Cardiac septum (tissue), 1 donor: ENCODE measurements around the gene CACNA2D4. TPM values are rescaled to one million over a fixed set of nuclear protein-coding genes. Genes with fewer than 3 reads are reported as not detected.
"Not testable (repeated sequence)": the region's sequence is repeated elsewhere in the genome, so short reads cannot be mapped to it uniquely, and the experiment has no call there.

Experiments
- DNase-seq: peaks from one replicate; pipeline ENCODE4 v3.0.0-alpha.2; 2020; ENCODE audit warnings: low spot score
- intact Hi-C: fragments of 100-400 bp; cut with DNase I; formaldehyde crosslinking; loops from one replicate; pipeline ENCODE4 v1.14.0; 2022
- total RNA-seq: library from RNA; stranded (reverse); fragmentation: NEBNext Ultra II Directional; extraction: Animal tissue kit (Norgen Biotek cat#: 25700); gene quantifications from one replicate; pipeline ENCODE4 v1.2.1, GENCODE V29; 2021
- donor health status: DM: no; HTN: no; CAD: no.

Gene CACNA2D4
- total RNA-seq, 1 donor from 2014 or later: 0.89 TPM

DNA sequence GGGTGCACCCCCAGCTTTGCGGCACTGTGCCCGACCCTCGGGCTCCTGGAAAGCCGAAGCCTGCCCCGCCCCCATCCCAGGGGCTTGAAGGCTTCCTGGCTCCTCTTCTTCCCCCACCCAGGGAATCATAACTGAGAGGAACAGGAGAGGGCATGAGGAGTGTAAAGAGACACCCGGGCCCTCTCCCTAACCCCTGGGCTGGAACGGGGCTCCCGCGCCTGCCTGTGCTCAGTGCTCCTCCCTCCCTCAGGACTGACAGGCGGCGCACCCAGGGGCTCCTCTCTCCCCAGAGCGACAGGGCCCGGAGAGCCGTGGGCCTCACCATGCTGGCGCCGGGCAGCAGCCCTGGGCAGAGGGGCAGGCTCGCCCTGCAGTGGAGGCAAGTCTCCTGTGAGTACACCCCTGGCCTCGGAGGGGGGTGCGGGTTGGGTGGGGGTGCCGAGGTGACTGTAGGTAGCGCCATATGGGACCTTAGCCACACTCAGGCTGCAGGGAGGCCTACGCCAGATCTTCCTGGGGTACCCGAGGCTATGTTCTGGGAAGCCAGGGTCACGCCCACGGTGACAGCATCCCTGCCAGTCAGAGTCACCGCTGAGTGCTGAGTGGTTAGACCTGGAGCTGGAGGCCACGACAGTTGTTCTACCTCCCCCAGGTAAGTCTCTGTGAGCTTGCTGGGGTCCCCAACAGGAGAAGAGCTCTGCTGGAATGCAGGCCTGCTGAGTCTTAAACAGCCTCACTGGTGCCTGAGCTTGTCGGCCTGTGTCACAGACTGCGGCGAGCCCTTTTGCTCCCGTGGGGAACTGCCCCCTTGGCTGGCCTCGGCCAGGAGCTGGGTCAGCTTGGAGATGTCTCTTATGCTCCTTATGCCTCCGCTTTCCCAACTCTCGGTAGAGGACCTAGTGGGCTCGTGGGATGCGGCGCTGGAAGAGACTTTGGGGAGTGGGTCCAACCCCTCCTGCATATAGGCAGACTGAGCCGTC, 90.3 kb downstream of the CACNA2D4 start:
- DNase-seq: no peak
- intact Hi-C loops: no loop called here

DNA sequence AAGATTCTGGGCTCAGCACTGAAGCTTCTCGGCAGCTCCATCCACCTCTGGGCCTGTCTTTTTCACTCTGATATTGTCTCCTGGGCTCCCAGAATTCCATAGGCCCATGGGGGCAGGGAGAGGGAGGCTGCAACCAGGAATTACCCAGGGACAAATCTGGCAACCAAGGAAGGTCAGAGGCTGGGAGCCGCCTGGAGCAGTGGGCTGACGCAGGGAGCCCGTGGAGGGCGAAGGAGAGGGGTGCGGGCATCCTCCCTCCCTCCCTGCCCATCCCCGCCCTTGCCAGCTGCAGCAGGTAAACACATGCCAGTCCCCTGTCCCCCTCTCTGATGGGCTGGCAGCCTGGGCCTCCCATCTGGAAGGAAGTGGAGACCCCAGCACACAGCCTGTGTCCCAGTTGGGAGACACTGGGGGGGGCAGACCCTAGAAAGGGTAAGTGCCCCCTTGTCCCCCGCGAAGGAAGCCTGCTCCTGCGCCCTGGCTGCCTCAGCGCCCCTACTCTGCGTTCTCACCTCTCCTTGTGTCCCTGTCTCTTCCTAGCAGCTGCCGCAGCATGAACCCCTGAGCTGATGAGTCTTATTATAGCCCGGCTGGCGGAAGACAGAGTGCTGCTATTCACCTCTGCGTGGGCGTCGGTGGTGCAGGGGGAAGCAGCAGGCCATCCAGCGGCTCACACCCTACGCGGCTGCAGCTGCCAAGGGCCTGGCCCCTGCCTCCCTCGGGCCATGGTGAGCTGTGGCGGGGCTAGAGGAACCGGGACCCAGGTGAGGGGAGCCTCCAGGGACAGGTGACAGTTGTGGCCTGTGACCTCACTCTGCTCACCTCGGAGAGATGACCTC, 91.4 kb downstream of the CACNA2D4 start:
- intact Hi-C loops: no loop called here
- DNase-seq: no peak

DNA sequence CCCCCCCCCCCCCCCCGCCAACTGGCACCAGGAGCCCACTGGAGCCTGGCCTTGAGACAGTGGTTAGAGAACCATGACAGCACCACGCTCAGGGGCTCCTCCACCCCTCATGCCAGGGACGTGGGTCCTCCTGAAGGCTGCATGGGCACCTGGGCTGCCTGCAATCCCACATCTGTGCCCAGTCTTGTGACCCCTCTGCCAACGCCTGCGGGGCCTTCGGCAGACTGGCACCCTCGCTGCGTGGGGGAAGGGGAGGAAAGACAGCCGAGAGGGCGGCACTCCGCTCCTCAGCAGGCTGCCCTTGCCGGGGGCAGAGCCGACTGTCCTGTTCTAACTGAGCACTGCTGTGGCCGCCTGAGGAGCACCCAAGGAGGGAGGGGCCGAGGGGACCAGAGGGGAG, 92.1 kb downstream of the CACNA2D4 start:
- intact Hi-C loops: no loop called here
- no peak for DNase-seq

DNA sequence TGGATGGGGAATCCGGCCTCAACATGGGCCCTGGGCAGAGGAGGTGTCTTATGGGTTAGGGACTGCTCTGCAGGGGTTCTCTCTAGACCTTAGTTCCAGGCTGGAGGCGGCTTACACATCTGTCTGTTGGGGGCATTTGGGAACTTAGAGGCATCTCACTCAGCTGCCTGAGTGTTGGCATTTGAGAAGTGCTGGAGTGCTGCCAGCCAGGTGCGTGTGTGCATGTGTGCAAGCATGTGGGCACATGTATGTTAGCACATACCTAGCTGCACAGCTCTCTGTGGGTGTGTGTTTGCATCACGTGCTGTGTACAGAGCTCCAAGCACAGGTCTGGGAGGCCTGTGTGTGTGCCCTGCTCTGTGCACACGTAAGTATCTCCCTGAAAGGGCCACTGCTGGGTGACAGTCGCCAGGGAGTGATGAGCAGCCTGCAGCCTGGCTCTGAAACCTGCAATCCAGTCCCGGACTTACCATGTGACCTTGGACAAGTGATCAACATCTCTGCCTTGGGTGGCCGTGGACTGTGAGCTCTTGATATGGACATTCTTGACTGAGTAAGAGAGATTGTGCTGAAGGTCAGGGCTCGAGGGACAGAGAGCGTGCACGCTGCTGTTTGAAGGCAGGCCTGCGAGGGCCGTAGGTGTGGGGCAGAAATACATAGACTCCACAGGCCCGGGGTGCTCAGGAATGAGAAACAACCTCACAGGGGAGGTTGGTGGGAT, 92.9 kb downstream of the CACNA2D4 start:
- no peak for DNase-seq
- intact Hi-C loops: no loop called here

DNA sequence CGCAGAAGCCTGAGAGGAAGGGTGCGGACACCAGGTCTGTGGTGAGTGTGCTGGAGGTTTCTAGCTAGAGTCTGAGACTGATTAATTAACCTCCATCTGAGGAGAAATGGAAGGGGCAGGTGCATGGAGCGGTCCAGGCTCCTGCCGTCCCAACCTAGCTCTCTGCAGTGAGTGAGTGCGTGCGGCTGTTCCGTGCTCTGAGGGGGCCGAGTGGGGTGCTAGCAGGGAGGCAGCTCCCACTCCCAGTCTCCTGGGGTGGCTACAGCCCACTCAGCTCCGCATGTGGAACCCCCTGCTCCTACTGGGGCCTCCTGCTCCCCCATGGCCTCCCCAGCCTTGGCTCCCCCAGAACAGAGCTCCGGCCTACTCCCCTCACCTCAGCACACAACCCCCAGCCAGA, 95.2 kb downstream of the CACNA2D4 start:
- no peak for DNase-seq
- intact Hi-C loops: no loop called here

DNA sequence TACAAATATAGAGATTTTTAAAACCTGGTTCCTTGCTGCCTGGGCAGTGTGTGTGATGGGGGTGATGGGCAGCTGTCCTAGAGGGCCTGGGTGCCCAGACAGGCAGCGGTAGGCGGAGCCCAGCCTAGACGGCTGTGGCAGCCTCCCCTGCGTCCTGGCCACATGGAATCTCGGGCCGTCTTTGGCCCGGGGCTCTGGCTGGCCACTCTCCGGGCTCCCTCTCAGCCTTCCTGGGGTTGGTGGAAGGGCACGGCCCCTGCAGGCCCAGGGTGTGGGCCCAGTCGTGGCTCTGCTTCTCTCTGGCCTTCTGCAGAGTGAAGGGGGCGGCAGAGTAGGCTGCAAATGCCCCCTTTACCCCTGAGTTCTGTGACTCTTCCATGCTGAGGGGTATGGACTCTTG, 95.8 kb downstream of the CACNA2D4 start:
- intact Hi-C loops: no loop called here
- no peak for DNase-seq

DNA sequence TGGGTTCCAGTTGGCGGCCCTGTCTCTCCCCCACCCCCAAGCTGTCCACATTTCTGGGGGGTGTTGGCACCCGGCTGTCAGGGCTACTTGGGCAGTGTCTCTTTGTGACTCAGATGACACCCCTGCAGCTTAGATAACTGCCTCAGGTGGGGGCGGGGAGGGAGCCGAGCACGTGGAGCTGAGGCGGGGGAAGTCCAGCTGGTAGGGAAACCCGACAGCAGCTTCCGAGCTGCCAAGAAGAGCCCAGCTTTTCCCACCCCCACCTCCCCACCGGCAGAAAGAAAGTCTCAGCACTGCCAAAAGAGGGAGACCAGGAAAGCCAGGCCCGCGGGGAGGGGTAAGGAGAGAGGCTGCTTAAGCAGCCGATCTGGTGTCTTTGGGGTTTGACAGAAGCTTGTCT, 96.6 kb downstream of the CACNA2D4 start:
- DNase-seq: no peak
- intact Hi-C loops: no loop called here

DNA sequence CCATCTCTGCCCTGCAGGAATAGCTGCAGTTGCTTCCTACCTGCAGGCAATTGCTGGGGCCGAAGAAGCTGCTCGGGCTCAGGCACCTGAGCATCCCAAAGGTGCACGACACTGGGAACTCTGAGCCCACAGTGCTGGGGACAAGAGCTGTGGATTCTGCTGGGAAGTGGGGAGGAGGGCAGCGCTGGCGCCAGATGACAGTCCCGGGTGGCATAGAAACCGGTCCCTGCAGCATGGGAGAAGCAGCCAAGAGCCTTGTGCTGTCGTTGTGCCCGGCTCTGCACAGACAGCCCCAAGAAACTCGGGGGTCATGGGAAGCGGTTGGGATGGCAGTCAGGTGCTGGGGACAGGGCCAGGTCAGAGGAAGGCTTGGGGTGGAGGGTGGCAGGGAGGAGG, 97.6 kb downstream of the CACNA2D4 start:
- DNase-seq: no peak
- intact Hi-C loops: no loop called here

DNA sequence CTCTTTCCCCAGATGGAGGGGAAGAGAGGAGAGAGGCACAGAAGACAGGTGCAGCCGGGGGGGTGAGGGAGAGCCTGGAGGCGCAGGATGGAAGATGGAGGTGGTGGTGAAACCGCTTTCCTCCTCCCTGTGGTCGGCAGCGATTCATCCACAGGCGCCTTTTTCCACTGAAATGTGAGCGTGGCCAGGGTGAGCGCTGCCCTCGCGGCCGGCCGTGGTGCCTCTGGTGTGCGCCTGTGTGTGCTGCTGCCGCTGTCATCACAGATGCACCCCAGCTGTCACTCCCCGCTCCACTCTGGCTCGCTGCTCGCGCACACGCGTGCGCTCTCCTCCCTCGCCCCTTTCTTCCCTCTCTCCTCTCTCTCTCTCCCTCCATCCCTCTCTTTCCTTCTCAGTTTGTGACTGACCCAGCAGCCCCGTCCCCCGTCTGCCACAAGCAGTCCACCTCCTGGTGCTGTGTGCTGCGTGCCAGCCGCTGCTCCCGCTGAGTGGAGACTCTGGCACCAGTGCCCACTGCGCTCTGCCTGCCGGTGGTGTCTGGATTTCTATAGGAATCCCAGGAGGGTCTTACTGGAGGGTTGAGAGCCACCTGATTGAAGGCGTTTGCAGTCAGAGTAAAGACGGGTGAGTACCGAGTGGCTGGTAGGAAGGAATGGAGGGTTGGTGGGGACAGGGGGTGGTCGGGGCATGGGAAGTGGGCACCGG, 98.1 kb downstream of the CACNA2D4 start, which contains the start of gene LRTM2:
Gene LRTM2 (plus strand): TSS at position 375 of the 705 bp plus-strand sequence. CDS start 7,584 bp downstream, outside the sequence.
- intact Hi-C loops: no loop called here
- no peak for DNase-seq

DNA sequence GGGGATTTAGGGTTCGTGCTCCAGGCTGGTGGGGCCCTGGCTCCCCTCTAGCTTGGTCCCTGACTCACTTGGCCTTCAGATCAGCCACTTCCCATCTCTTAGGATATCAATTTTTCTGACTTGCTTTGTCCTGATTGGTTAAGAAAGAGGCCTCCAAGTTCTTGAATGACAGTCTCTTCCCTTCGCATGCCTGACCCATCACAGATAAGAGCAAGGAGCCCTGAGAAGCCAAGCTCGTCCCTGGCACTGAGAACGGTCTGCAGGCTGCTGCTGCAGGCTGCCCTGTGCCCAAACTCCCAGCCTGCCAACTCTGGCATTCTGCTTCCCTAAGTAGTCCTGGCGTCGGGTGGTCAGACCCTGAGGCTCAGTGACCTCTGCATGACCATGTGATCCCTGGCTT, 98.9 kb downstream of the CACNA2D4 start:
- intact Hi-C loops: no loop called here
- no peak for DNase-seq

DNA sequence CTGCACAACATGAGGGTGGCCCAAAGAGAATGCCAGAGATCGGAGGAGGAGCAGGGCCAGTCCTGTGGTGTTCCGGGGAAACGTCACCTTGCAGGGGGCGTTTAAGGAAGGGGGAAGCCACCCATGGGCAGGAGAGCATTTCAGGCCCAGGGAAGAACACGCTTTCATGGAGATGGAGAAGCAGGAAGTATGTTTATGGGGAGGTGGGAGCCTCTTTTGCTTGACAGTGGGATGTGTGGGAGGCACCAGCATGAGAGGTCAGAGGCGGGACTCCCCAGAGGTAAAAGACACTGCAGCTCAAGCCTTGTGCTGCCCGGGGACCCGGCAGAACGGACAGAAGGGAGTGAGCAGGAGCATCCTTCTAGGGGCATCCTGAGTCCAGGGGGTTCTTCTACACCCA, 99.4 kb downstream of the CACNA2D4 start:
- no peak for DNase-seq
- intact Hi-C loops: no loop called here

DNA sequence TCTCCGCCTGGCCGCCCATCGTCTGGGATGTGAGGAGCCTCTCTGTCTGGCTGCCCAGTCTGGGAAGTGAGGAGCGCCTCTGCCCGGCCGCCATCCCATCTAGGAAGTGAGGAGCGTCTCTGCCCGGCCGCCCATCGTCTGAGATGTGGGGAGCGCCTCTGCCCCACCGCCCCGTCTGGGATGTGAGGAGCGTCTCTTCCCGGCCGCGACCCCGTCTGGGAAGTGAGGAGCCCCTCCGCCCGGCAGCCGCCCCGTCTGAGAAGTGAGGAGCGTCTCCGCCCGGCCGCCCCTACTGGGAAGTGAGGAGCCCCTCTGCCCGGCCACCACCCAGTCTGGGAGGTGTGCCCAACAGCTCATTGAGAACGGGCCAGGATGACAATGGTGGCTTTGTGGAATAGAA, 100.5 kb downstream of the CACNA2D4 start:
- intact Hi-C loops, DNase-seq: not testable (repeated sequence)

DNA sequence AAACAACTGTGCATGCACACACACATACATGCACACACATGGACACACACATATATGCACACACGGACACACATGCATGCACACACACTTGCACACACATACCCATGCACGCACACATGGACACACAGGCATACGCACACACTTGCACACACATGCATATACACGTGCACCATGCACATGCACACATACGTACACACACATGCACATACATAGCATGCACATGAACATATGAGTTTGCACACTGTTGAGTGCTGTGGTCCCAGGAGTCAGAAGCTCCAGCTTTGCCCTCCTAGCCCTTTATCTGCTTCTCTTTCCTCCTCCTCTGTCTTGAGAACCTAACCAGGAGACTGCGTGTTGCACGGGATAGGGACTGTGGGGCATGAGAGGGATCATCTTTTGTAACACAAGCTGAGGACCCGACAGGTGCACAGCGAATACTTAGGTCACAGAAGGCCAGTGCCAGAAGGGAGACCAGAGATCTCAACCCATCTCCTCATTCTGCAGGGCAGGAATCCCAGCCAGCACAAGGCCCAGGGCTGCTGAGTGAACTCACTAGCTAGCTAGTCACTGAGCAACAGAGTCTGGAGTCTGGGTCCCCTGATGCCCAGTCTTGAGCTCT, 101.6 kb downstream of the CACNA2D4 start:
- intact Hi-C loops: no loop called here
- no peak for DNase-seq

DNA sequence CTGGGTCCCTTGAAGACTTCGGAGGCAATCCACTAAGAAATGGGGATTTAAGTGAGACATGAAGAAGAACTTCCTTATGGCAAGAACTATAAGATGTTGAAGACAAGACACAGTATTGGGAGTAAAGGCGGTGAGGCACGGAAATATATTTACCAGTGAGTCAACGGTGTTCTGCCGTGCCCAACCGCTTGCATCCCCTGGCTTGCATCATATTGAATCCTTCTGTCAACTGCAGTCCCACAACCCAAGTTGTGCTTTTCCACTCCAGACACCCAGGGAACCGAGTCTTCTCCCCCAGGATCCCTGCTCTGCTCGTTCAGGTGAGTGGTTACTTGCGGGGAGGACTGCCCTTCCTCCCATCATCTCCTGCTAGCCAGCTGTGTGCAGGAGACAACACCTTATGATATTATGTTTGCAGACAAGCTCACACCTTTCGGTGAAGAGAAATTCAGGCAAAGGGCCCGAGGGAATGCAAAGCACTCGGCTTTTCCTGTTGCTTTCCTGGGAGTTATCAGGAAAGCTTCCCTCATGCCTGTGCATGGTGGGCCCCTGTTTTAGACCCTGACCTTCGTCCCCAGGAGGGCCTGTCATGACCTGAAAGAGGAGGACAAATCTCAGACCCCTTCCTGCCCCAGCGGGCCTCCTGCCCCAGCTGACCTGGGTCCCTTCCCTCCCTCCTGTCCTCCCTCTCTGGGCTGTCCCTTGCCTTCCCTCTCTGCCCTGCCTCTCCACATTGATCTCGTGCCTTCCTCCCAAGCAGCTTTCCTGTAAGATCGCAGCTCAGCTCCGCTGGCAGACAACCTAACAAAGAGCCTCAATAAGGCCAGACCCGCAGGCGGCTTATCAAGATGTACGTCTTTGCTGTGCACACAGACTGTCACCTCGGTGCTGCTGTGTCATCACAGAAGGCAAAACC, 102.4 kb downstream of the CACNA2D4 start:
- DNase-seq: no peak
- intact Hi-C loops: no loop called here

DNA sequence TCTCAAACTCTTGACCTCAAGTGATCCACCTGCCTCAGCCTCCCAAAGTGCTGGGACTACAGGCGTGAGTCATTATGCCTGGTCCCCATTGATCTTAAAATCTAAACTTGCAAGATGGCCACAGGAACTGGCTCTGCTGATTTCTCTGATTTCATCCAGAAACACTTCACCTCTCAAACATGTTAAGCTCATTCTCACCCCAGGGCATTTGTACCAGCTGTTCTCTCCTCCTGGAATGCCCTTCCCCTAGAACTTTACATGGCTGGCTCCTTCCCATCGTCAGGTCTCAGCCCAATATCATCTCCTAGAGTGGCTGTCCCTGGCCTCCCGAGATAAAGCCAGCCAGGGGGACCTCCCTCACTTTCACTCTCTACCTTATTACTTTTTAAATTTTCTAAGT, 103.3 kb downstream of the CACNA2D4 start:
- DNase-seq: no peak
- intact Hi-C loops: no loop called here

DNA sequence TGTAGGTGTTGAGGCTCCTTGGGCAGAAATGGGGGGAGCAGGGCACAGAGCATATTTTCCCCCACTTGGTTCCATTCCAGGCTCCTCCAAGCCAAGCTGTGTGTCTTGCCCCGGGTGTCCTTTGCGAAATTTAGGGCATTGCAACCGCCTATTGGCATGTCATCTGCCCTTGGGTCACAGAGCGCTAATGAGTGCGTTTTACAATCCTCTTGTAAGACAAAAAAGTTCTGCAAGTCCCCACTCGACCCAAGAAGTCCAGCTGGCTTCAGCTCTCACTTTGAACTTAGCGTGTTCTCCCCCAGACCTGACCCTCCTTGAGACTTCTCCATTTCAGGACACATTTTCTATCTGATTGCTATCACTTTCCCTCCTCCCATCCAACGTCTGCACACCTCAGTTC, 104.2 kb downstream of the CACNA2D4 start:
- DNase-seq: no peak

DNA sequence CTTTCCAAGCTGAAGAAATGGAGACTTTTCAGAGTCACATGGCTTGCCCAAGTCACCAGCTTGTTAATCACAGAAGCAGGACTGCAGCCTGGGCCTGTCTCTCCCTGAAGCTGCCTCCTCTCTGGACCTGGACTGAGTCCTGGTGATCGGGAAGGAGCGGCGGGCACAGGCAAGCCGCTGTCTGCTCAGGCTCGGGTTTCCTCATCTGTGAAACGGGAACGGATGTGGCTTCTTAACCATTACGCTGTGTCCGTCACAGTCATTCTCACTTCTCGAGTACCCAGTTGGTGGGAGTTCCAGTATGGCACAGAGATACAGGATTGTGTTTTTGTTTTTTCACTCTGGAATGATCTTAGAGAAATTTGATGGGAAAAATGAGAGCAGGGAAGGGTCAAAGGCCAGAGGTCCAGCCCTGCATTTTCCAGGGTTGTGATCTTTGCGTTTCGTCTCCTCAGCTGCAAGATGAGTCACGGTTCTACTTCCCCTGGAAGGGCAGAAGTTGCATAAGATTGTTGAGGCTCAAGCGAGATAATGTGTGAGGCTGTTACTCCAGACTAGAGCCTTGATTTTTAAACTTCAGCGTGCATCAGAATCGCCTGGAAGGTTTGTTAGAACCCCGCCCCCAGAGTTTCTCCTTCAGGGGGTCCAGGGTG, 105.7 kb downstream of the CACNA2D4 start:
- intact Hi-C loops: no loop called here
- DNase-seq: peak; percentile 86

More for the DNA sequence above, 104.2 kb downstream of the CACNA2D4 start:
- intact Hi-C loops: no loop called here
